ENCODE results near the gene PLAGL1.

Gene PLAGL1

DNA sequence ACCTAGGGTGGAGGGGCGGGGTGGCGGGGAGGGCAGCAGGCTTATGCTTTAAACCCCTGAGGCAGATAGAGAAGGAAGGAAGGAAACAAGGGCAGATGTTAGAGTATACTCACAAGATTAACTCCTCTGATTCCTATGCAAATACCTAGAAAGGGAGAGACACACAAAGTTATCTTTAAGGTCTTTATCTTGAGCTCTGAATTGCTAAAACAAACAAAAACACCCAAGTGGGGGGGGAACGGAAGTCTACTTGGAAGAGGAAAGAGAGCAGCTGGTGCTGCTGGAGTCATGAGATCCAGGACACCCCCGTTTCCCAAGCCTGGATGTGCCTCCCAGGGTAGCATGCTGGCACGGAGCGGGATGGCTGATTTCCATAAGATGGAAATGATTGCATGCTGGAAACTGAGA lies 43.4 kb downstream of the PLAGL1 start:
- TF ChIP-seq, protein P1, sequence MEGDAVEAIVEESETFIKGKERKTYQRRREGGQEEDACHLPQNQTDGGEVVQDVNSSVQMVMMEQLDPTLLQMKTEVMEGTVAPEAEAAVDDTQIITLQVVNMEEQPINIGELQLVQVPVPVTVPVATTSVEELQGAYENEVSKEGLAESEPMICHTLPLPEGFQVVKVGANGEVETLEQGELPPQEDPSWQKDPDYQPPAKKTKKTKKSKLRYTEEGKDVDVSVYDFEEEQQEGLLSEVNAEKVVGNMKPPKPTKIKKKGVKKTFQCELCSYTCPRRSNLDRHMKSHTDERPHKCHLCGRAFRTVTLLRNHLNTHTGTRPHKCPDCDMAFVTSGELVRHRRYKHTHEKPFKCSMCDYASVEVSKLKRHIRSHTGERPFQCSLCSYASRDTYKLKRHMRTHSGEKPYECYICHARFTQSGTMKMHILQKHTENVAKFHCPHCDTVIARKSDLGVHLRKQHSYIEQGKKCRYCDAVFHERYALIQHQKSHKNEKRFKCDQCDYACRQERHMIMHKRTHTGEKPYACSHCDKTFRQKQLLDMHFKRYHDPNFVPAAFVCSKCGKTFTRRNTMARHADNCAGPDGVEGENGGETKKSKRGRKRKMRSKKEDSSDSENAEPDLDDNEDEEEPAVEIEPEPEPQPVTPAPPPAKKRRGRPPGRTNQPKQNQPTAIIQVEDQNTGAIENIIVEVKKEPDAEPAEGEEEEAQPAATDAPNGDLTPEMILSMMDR (IDR thresholded peaks at IDR 0.05; ENCODE audit: low read depth, low read length): no peak
- no peak for DNase-seq (ENCODE audit: extremely low read depth, low read depth)

DNA sequence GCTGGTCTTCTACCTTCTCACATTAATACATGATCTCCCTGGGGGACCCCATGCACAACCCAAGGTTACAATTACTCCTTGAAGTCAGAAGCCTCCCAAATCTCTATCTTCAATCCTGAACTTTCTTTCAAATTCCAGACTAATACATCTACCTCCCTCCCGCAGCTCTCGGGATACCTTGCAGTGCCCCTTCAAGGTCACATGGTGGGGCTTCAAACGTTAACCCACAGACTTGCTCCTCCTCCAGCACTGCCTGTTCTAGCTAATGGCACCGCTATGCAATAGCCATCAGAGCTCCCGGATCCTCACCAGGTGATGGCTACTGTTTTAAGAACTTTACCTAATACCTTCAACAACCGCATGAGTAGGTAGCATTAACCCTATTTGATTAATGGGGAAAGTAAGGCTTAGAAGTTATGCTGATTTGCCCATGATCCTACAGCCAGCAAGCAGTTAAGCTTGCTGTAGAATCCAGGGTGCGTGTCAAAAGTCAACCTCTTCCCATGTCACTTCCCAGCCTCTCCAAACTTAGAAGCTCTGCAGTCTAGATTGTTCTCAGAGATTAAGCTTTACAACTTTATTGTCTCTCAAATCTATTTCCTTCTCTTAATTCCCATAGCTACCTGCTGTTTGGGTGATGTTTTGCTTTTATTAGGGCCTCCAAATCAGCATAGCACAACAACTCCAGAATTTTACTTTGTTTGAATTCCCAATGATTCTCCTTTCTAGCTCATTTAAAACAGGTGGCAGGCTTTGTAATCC lies 44.7 kb downstream of the PLAGL1 start:
- no peak for DNase-seq (ENCODE audit: extremely low read depth, low read depth)
- TF ChIP-seq, protein P1 (IDR thresholded peaks at IDR 0.05; ENCODE audit: low read depth, low read length): no peak

DNA sequence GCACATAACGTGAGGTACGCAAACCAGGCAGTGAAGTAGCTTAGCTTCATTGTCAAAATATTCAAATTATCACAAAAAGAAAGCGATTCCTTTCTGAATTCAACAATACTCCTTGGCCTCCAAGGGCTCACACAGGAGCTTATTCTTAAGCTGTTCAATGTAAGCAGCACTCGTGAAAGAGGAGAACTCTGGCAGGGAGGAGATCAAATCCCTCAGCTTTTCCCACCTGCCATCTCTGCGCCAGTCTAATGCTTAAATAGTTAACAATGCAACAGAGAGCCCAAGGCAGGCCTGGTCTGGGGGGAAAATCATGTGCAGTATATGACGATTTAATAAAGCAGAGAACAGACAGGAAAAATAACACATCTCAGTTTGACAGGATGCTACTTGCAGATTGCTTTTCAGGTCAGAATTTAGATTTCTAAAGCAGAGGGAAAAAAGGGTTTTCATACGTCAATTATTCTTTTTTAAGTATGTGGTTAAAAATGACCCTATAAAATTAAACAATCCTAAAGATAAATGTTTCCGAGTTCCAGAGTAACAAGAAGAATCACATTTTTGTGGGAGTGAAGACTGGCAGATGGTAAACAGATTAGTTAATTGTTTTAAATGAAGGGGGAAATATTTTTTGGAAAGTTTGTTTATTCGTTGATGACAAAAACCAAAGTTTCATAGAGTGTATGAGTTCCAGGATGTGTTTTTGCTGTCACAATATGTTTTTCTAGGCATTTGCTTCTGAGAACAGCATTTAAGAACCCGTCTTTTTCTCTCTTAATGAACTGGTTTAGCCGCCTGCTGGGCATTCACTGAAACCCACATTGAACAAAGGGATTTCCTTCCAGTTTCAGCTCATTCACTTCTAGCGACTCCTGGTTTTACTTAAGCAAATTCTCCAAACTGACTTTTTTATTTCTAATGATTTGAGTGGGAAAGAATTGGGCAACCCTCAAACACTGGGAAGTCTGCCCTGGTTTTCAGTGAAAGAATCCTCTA lies 45.9 kb downstream of the PLAGL1 start:
- TF ChIP-seq, protein P1 (IDR thresholded peaks at IDR 0.05; ENCODE audit: low read depth, low read length): peak; percentile 60
- peak; percentile 63 for DNase-seq (ENCODE audit: extremely low read depth, low read depth)

DNA sequence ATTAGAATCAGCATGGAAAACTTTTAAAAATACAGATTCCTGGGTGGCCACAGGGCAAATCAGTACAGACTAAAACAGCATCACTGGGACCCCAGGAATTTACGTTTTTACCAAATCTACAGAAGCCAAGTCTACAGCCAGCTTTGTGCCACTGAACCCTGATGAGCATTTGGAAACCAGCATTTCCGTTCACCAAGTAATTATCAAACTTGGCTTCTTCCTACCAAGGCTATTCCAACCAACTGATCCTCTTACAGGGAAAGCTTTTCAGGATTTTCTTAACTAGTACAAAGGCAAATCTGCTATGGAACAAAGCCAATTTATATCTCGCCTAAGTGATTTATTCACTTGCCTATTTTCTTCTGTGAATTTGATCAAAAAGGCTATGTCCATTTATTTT lies 47.0 kb downstream of the PLAGL1 start:
- no peak for DNase-seq (ENCODE audit: extremely low read depth, low read depth)
- TF ChIP-seq, protein P1 (IDR thresholded peaks at IDR 0.05; ENCODE audit: low read depth, low read length): no peak

DNA sequence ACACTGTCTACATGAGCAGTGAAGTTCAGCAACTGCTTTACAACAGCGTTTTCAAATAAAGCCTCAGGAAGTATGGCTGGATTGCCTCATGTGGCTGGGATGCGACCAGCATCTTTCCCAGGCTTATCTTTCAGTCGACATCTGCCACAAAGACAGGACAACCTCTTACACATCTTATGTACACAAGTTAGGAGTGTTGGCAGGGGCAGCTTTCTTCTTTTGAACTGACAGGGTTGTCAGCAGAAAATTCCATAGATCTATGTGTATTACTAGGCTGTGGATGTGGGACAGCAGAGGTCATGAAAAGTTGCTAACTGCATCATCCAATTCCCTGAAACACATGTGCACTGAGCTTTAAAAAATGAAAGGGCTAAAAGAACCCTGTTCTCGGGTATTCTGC lies 48.1 kb downstream of the PLAGL1 start:
- DNase-seq (ENCODE audit: extremely low read depth, low read depth): no peak
- TF ChIP-seq, protein P1 (IDR thresholded peaks at IDR 0.05; ENCODE audit: low read depth, low read length): no peak

DNA sequence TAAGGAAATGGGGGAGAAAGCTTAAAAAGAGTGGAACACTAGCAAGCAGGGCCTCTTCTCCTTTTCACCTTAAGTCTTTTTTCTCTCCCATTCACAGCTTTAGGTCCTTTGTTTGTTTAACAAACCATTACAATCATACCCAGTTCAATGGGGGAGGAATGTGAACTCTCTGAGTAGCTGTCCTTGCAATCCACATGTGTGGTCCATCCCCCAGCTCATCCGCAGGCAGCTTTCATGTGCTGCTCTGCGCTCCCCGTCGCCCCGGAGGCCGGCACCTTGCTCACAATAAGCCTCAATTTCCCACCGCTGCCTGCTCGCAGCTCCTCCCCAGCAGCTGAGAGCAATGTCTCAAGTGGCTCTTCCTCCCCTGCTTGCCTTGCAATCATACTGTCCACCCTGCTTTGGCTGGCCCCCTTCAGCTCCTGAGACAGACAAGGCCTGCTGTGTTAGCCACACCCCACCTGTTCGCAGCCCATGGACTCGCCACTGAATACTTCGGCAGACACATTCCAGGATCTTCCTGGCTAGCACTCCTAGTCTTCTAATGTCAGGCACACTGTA lies 49.1 kb downstream of the PLAGL1 start:
- no peak for DNase-seq (ENCODE audit: extremely low read depth, low read depth)

More for the DNA sequence above, 49.1 kb downstream of the PLAGL1 start:
- TF ChIP-seq, protein P1 (IDR thresholded peaks at IDR 0.05; ENCODE audit: low read depth, low read length): no peak
